GM19467 (cell line): Measurements from ENCODE around the gene PCNX1.

Experiments used
- ATAC-seq: cut with Tn5 transposase; IDR thresholded peaks from one replicate; pipeline ENCODE4 v1.9.1; 2021; ENCODE audit warnings: mild to moderate bottlenecking, moderate library complexity; ENCODE audit not compliant: unreplicated experiment

PCNX1 gene

DNA sequence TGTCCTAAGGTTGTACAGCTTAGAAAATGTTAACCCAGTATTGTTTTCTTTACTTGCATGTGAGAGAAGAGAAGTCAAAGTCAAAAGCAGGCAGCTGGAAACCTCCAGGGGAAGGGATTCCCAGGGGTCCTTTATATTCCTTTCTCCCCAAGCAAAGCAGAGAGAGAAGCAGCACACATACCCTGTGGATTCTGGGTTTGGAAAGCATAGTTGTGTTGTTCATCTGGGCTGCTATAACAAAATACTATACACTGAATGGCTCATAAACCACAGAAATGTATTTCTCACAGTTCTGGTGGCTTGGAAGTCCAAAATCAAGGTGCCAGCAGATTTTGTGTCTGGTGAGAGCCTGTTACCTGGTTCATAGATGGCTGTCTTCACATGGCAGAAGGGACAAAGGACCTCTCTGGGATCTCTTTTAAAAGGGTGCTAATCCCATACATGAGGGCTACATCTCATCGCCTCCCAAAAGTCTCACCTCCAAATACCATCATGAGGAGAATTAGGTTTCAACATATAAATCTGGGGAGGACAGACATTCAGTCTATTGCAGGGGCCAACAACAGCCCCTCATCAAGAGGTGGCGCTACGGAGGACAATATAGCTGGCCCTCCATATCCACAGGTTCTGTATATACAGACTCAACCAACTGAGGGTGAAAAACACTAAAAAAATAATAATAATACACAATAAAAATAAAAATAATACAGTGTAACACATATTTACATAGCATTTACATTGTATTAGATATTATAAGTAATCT is 19.3 kb upstream of the PCNX1 start:
- no peak for ATAC-seq

- no peak for ATAC-seq
Measured at GRCh38 chr14:70888681-70889175, 18.5 kb upstream of the PCNX1 start.

DNA sequence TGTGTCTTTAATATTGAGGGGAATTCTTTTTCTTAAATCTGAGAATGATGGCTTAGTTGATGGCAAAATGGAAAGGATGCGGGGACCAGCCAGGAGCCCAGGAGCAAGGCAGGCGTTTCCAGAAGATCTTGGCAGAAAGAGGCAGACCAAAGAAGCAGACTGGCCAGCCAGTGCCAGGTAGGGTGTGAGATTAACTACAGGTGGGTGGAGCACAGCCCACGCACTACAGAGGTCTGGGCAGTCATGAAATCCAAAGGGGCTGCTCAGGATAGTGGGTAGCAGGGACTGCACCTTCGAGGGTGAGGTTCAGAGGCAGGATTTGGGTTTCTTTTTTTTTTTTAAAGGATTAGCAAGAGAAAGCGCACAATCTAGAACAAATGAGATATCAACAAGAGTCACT is 17.7 kb upstream of the PCNX1 start:
- ATAC-seq: no peak

GRCh38 chr14:70890826-70891659 is 16.2 kb upstream of the PCNX1 start:
- no peak for ATAC-seq

GRCh38 chr14:70891737-70892136 is 15.5 kb upstream of the PCNX1 start:
- no peak for ATAC-seq

DNA sequence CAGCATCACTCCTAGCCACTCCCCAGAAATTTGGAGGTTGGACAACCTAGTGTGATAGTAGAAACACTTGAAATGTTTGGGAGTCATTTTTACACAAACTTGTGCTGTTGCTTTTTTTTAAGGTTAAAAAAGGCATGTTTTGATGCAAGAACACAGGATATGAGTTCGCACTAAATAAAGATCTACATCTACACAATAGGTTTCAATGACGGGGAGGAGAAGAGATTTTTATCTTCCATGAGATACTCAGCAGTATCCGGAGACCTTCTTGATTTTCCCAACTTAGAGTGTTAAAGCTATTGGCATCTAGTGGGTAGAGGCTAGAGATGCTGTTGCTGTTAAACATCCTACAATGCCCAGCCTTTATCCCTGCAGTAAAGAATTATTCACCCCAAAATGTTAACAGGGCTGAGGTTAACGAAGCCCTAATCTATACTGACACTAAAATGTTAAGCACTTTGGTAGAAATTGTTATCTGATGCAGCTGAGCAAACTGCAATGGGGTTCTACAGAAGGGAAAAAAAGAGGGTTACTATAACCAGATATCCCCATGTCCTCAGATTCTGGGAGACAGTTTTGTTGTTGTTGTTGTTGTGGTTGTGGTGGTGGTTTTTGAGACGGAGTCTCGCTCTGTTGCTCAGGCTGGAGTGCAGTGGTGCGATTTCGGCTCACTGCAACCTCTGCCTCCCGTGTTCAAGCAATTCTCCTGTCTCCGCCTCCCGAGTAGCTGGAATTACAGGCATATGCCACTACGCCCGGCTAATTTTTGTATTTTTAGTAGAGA is 14.0 kb upstream of the PCNX1 start:
- ATAC-seq: no peak

DNA sequence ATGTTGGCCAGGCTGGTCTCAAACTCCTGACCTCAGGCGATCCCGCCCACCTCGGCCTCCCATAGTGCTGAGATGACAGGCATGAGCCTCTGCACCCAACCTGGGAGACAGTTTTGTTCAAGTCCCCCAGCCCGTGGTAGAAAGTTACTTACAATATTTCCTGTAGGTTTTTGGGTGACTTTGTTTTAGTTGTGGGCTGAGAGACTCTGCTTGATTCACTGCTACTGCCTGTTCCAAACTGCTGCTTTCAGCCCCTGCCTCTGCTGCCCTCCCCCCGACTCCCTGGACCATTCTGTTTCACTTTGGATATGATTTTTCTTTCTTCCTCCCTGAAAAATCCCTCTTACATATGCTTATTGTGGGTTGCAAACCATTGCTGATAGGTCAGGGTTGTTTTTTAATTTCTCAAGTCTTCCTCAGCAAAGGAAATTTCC is 13.4 kb upstream of the PCNX1 start:
- no peak for ATAC-seq

GRCh38 chr14:70894868-70895267 is 12.4 kb upstream of the PCNX1 start:
- no peak for ATAC-seq

GRCh38 chr14:70896317-70896716 is 10.9 kb upstream of the PCNX1 start:
- ATAC-seq: no peak

DNA sequence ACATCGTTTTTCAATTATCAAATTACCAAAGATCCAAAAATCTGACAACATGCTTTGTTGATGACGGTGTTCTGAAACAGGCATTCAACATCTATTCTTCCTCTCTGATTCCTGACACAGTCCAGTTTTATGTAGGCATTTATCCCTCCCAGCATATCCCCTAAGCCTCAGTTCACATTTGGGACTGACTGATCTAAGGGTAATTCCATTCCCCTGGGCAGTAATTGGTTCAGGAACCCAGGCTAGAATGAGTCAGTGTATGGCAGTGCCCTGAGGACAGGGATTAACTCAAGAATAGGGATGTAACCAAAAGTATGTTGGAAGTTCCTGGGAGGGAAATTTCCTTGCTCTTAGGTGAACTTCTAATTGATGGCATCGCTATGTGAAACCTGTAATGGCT is 10.3 kb upstream of the PCNX1 start:
- ATAC-seq: no peak

DNA sequence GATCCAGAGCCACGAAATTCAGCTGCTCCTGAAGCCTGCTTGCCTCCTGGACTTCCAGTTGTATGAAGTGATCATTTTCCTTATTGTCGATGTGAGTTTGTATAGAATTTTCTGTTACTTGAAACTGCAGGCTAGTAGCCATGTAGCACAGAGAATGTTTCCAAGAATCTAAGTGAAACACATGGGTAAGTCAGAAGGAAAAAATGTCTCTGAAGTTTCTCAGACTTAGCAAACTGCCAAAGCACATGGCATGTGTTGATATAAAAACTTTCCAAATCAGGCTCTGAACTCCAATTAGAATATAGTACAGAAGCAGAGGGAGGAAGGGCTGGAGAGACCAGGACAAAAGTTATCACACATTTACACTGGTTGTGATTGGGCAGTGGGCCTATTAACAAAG is 9.8 kb upstream of the PCNX1 start:
- no peak for ATAC-seq

DNA sequence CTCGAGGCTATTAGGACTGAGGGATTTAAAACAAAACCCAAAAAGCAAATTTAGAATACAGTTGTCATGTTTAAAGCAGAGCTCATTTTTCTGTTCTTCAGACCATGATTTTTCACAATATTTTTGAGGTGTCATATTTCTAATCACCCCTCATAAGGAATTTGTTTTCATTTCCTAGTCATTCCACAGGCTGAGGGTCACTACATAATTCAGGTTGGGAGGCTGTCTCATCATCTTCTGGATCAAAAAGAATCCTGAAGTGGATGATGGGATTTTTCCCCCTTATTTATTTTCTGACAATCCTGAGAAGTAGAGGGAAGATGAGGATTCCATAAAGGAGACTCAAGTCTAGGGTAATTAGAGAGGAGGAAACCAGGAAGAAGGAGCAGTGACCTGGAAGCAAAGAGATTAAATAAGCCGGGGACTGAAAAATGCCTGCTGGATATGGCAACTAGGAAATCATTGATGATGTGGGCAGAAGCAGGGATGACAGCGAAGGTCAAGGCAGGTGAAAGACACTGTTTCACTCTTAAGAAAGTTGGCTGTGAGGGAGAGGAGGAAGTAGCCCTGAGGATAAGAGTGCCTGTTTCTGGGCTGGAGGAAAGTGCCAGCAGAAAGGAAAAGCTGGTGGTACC is 9.0 kb upstream of the PCNX1 start:
- ATAC-seq: no peak

GRCh38 chr14:70901269-70901668 is 6.0 kb upstream of the PCNX1 start:
- no peak for ATAC-seq

DNA sequence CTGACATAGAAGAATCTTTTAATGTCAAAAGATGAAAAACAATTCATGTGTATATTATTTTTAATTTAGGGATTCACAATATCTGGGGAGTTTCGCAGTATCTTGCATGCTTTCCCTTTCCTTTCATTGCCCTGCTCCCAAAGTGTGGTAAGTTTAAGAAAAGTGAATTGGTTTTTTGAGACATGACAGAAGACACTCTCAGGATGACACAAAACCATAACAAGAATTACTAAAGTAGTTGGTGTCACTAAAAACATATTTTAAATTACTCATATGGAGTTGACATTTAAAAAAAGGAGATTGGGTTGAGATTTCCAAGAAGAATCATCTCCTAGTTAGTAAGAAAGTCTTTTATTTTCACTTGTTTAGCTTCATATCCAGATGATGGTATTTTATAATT is 5.1 kb upstream of the PCNX1 start:
- no peak for ATAC-seq

DNA sequence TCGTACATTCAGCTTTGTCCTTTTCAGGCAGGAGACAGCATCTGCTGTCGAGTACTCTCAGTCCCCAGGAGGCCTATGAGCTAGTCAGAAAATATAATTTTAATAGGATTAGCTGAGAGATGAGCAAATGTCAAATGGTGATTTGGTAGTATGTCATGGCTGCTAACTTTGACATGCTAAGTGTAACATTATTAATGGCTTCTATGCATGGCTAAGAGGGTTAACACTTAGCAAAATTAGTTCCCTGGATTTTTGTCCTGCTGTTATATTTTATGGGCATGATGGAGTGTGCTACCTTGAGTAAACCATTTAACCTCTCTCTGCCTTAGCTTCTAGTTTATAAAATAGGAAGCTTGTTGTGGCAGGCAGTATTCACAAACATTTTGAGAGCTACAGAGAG is 2.9 kb upstream of the PCNX1 start:
- no peak for ATAC-seq

DNA sequence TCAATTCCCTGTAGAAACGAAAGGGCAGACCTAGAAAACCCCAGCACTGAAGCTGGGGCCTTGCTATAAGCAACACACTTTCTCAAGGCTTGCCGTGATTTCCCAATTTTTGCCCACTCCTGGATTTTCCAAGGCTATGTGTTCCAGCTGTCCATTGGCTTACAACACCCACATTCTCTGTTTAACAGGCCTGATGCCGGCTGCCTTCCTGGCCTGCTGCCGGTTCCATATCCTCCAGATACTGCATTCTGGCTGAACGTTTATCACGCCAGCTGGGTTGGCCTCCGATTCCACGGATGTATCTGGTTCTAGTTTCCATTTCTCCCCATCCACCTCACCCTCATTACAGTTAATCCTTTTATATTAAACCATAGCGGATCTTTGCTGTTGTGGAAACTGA is 2.0 kb upstream of the PCNX1 start:
- ATAC-seq: no peak

- ATAC-seq: no peak
Measured at GRCh38 chr14:70906793-70907175, 475 bp upstream of the PCNX1 start.

GRCh38 chr14:70907996-70908934 is 1.0 kb downstream of the PCNX1 start:
- ATAC-seq: peak; percentile 22

DNA sequence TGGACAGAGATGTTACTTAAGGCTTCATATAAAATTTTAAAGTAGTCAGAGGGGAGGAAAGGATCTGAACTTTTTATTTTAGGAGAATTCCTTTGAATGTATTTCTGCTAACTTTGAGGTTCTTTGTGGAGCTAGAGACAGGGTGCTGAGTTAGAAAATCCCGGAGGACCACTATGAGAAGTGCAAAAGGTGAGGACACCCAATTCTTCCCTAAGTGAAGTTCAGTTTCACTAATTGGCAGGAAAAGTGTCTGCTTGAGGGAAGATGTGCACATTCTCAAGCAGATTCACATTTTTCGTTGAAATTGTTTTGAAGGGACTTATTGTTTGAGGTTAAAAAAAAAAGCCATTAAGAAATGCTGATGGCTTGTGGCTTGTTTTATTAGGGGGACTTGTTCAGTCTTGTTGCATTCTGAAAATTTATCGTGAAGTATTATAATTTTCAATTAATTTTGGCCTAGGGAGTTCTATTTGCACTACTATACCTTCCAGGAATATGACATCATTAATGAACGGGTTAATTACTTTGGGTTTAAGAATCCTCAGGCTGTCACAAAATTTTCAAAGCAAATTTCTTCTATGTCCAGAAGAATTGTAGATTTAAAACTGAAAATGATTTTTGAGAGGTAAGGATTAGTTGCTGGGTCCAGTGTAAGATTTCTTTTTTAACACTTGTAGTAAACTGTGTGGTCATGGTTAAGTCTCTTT is 1.8 kb downstream of the PCNX1 start:
- ATAC-seq: no peak
